PC-3 (cell line): Measurements from ENCODE around the gene IL6ST. TPM values are rescaled to one million over a fixed set of nuclear protein-coding genes. Genes with fewer than 3 reads are reported as not detected.

ENCODE experiments used
- ATAC-seq: fragments of 200-7000 bp; cut with Tn5 transposase; 2 replicates; pipeline ENCODE4 v1.9.1; 2020; ENCODE audit warnings: mild to moderate bottlenecking, moderate library complexity
- BruUV-seq: library from RNA; stranded (reverse); fragments of 400-500 nt; replicated peaks from 2 replicates; lab custom pipeline; 2021; lab: Mats Ljungman, UMichigan
- CTCF ChIA-PET: fragments of 300-600 bp; sonication (Branson Sonifier 250); formaldehyde crosslinking; loops from one replicate; lab custom pipeline; 2022; ENCODE audit warnings: antibody characterized with exemption; lab: Charles Lee
- POLR2A ChIA-PET: fragments of 300-600 bp; sonication (Branson Sonifier 250); formaldehyde crosslinking; loops from one replicate; lab custom pipeline; 2022; ENCODE audit warnings: antibody characterized with exemption; ENCODE audit not compliant: unreplicated experiment; lab: Charles Lee
- DNase-seq: peaks from one replicate; pipeline ENCODE4 v3.0.0-alpha.2; 2015
- H2AFZ ChIP-seq: fragments of 300-600 bp; sonication (generic); 2 replicates; pipeline ENCODE4 v1.6.0; 2016; ENCODE audit warnings: antibody characterized with exemption, low read length
- H3F3A ChIP-seq: fragments of 300-600 bp; sonication (generic); one replicate; pipeline ENCODE4 v1.6.0; 2017; ENCODE audit warnings: antibody characterized with exemption, low read length, control low read depth, mild to moderate bottlenecking; ENCODE audit not compliant: unreplicated experiment
- H3K27ac ChIP-seq: fragments of 300-600 bp; sonication (generic); 2 replicates; pipeline ENCODE4 v1.5.1; 2016; ENCODE audit warnings: mild to moderate bottlenecking, low read length
- H3K27me3 ChIP-seq: fragments of 300-600 bp; sonication (generic); 2 replicates; pipeline ENCODE4 v1.6.1; 2016; ENCODE audit warnings: low read length, mixed read lengths
- H3K36me3 ChIP-seq: fragments of 300-600 bp; sonication (generic); 2 replicates; pipeline ENCODE4 v1.6.1; 2016; ENCODE audit warnings: low read depth, mixed run types, low read length, mixed read lengths
- H3K4me1 ChIP-seq: fragments of 300-600 bp; sonication (generic); 2 replicates; pipeline ENCODE4 v1.5.1; 2016; ENCODE audit warnings: low read length; ENCODE audit not compliant: insufficient read depth
- H3K4me2 ChIP-seq: fragments of 300-600 bp; sonication (generic); 2 replicates; pipeline ENCODE4 v1.6.0; 2016; ENCODE audit warnings: low read length
- H3K4me3 ChIP-seq: fragments of 300-600 bp; sonication (generic); 2 replicates; pipeline ENCODE4 v1.5.1; 2016; ENCODE audit warnings: mild to moderate bottlenecking, low read length, mixed read lengths
- H3K79me2 ChIP-seq: fragments of 300-600 bp; sonication (generic); 2 replicates; pipeline ENCODE4 v1.6.1; 2017; ENCODE audit warnings: low read length, mixed read lengths
- H3K9ac ChIP-seq: fragments of 300-600 bp; sonication (generic); 2 replicates; pipeline ENCODE4 v1.6.0; 2016; ENCODE audit warnings: mild to moderate bottlenecking, low read length
- H3K9me2 ChIP-seq: fragments of 300-600 bp; sonication (generic); replicated peaks from 2 replicates; pipeline ENCODE4 v1.6.1; 2016; ENCODE audit warnings: mixed run types, low read length, mixed read lengths
- H3K9me3 ChIP-seq: fragments of 300-600 bp; sonication (generic); 2 replicates; pipeline ENCODE4 v1.6.1; 2016; ENCODE audit warnings: low read length, mixed read lengths
- H4K20me1 ChIP-seq: fragments of 300-600 bp; sonication (generic); 2 replicates; pipeline ENCODE4 v1.6.1; 2016; ENCODE audit warnings: low read length, mixed read lengths
- EZH2 ChIP-seq: fragments of 300-600 bp; sonication (generic); IDR thresholded peaks from one replicate; pipeline ENCODE4 v1.6.1; 2017; ENCODE audit warnings: antibody characterized with exemption, mild to moderate bottlenecking, low read length; ENCODE audit not compliant: unreplicated experiment
- EZH2phosphoT487 ChIP-seq: fragments of 300-600 bp; sonication (generic); IDR thresholded peaks from 2 replicates; pipeline ENCODE4 v1.6.1; 2018; ENCODE audit warnings: mild to moderate bottlenecking, antibody characterized with exemption, low read length, borderline replicate concordance
- intact Hi-C: fragments of 100-400 bp; cut with micrococcal nuclease; formaldehyde crosslinking; loops from 2 replicates; pipeline ENCODE4 v1.9.0; 2023
- total RNA-seq: library from RNA; depleted of rRNA; stranded (reverse); fragments of >200 nt; gene quantifications from 2 replicates; pipeline ENCODE4 v1.2.3, GENCODE V29; 2014
- TF ChIP-seq, protein P1 (sequence below): fragments of 300-600 bp; sonication (generic); conservative IDR thresholded peaks from 2 replicates; pipeline ENCODE4 v1.5.1; 2017; ENCODE audit warnings: antibody characterized with exemption, low read depth, mild to moderate bottlenecking, low read length

The IL6ST gene
- total RNA-seq, 1 experiment from 2014 or later, result 28.0 TPM

DNA sequence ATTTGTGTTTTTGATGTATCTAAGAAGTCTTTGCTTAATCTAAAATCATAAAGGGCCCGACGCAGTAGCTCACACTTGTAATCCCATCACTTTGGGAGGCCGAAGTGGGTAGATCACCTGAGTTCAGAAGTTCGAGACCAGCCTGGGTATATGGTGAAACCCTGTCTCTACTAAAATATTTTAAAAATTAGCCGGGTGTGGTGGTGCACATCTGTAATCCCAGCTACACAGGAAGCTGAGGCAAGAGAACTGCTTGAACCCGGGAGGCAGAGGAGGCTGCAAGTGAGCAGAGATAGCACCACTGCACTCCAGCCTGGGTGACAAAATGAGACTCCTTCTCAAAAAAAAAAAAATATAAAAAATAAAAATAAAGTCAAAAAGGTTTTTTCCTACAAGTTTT, 9.6 kb downstream of the IL6ST start:
- TF ChIP-seq EZH2phosphoT487, result no peak
- H2AFZ ChIP-seq, result no peak overlapping the region
- ChIA-PET CTCF (no interaction called here), POLR2A (no interaction called here)
- no peaks in the 10 kb centered on the region for H3K27me3 ChIP-seq
- H3K9ac ChIP-seq, result no peak overlapping the region
- H4K20me1 ChIP-seq, result peaks cover 6% of the 10 kb centered on the region; the same call in 1 of the 2 replicates
- H3F3A ChIP-seq, result no peaks in the 10 kb centered on the region
- no peak for ATAC-seq
- H3K4me1 ChIP-seq, result no peaks in the 10 kb centered on the region
- no peaks in the 10 kb centered on the region for H3K36me3 ChIP-seq
- intact Hi-C loops, result no loop called here
- no peak overlapping the region for H3K27ac ChIP-seq
- H3K4me2 ChIP-seq, result no peak overlapping the region
- no peak overlapping the region for H3K4me3 ChIP-seq
- no peak for DNase-seq
- peaks cover 57% of the 10 kb centered on the region for H3K79me2 ChIP-seq
- no peaks in the 10 kb centered on the region for H3K9me2 ChIP-seq
- BruUV-seq, result no TSS peak
- no peaks in the 10 kb centered on the region for H3K9me3 ChIP-seq

DNA sequence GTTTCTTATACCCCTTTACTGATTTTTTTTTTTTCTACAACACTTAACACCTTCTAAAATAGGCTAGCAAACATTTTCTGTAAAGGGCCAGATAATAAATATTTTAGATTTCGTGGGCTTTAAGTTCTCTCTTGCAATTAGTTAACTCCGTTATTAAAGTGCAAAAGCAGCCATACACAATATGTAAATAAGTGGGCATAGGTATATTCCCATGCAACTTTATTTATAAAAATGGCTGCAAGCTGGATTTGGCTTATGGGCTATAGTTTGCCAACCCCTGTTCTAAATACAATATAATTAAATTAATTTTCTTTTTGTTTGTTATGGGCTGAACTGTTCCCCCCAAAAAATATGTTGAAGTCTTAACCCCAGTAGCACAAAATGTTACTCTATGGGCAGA, 10.8 kb downstream of the IL6ST start:
- no peak for DNase-seq
- Histone ChIP-seq H3K27ac (no peak overlapping the region), H2AFZ (no peak overlapping the region), H3K9me2 (no peaks in the 10 kb centered on the region), H3K9ac (no peak overlapping the region), H3K27me3 (no peaks in the 10 kb centered on the region), H3K4me2 (no peak overlapping the region), H3K9me3 (no peaks in the 10 kb centered on the region), H3K4me3 (no peak overlapping the region), H4K20me1 (no peaks in the 10 kb centered on the region), H3K79me2 (peaks cover 45% of the 10 kb centered on the region), H3F3A (no peaks in the 10 kb centered on the region), H3K36me3 (no peaks in the 10 kb centered on the region), H3K4me1 (no peaks in the 10 kb centered on the region)
- intact Hi-C loops, result loop anchor here (1.0 kb wide), 1 partner anchor 217 kb away; no protein-coding TSS in a partner anchor
- ChIA-PET POLR2A (no interaction called here), CTCF (no interaction called here)
- no peak for ATAC-seq
- TF ChIP-seq EZH2phosphoT487 (no peak), EZH2 (no peak)
- TF ChIP-seq, protein P1, sequence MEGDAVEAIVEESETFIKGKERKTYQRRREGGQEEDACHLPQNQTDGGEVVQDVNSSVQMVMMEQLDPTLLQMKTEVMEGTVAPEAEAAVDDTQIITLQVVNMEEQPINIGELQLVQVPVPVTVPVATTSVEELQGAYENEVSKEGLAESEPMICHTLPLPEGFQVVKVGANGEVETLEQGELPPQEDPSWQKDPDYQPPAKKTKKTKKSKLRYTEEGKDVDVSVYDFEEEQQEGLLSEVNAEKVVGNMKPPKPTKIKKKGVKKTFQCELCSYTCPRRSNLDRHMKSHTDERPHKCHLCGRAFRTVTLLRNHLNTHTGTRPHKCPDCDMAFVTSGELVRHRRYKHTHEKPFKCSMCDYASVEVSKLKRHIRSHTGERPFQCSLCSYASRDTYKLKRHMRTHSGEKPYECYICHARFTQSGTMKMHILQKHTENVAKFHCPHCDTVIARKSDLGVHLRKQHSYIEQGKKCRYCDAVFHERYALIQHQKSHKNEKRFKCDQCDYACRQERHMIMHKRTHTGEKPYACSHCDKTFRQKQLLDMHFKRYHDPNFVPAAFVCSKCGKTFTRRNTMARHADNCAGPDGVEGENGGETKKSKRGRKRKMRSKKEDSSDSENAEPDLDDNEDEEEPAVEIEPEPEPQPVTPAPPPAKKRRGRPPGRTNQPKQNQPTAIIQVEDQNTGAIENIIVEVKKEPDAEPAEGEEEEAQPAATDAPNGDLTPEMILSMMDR, result no peak
- BruUV-seq, result no TSS peak

GRCh38 chr5:55982957-55983381, 11.8 kb downstream of the IL6ST start:
- peak; percentile 51 for ATAC-seq
- Histone ChIP-seq H3K9me3 (no peaks in the 10 kb centered on the region), H3K9ac (no peak overlapping the region), H3K27me3 (no peaks in the 10 kb centered on the region), H2AFZ (no peak overlapping the region), H4K20me1 (no peaks in the 10 kb centered on the region), H3K79me2 (peaks cover 37% of the 10 kb centered on the region), H3K4me3 (no peak overlapping the region), H3F3A (no peaks in the 10 kb centered on the region), H3K9me2 (no peaks in the 10 kb centered on the region), H3K36me3 (no peaks in the 10 kb centered on the region), H3K4me2 (no peak overlapping the region), H3K4me1 (no peaks in the 10 kb centered on the region), H3K27ac (no peak overlapping the region)
- intact Hi-C loops, result loop anchor here (1.0 kb wide), 1 partner anchor 218 kb away; no protein-coding TSS in a partner anchor
- peak; percentile 11 for DNase-seq
- no TSS peak for BruUV-seq
- TF ChIP-seq, protein P1, result no peak
- ChIA-PET CTCF (interaction anchor here (0.6 to 0.7 kb wide), 2 partner anchors 48 to 145 kb away, joined by 6 to 7 read pairs; no protein-coding TSS in a partner anchor), POLR2A (interaction anchor here (0.6 kb wide), 1 partner anchor 28 kb away, joined by 4 read pairs; no protein-coding TSS in a partner anchor)
